K562 (cell line): ENCODE results near the gene CASP2.

Source experiments
- ILF3 ChIP-seq: fragments of 450-650 bp; IDR thresholded peaks from 2 replicates; pipeline ENCODE4 v1.6.1; 2018; ENCODE audit warnings: antibody characterized with exemption, mild to moderate bottlenecking, moderate library complexity, borderline replicate concordance
- IRF2 ChIP-seq: sonication (generic); formaldehyde crosslinking; IDR thresholded peaks from 2 replicates; pipeline ENCODE4 v1.8.1; 2022; ENCODE audit warnings: mild to moderate bottlenecking, missing genetic modification reagents
- JUND ChIP-seq, 2 experiments: IDR thresholded peaks; 2 replicates in 1 of 2; 3 replicates in 1 of 2; pipeline ENCODE4 v1.6.1; 2011; ENCODE audit warnings: borderline replicate concordance in 2 of 2, low read depth in 2 of 2, low read length in 2 of 2, improper control_type of control experiment in 1 of 2, missing biosample characterization in 1 of 2, missing genetic modification characterization in 1 of 2, missing genetic modification reagents in 1 of 2
- POLR2A ChIP-seq: fragments of 450-650 bp; conservative IDR thresholded peaks from 2 replicates; pipeline ENCODE4 v1.6.1; 2016

- TF ChIP-seq ILF3 (no peak), IRF2 (CRISPR knock-in tag) (no peak), JUND (IDR thresholded peaks at IDR 0.05; ENCODE audit: borderline replicate concordance, low read depth, low read length) (no peak), JUND (tag; IDR thresholded peaks at IDR 0.05; ENCODE audit: borderline replicate concordance, low read depth, low read length) (no peak), POLR2A (no peak)
Observed at GRCh38 chr7:143283381-143283780, 4.8 kb upstream of the CASP2 start.
